GM12864 (cell line): Measurements from ENCODE around the gene PHACTR4.
"Not testable (repeated sequence)": the region's sequence is repeated elsewhere in the genome, so short reads cannot be mapped to it uniquely, and the experiment has no call there.

Experiments
- DNase-seq: peaks from one replicate; pipeline ENCODE4 v3.0.0-alpha.2; 2011; ENCODE audit warnings: low read depth
- H3K4me3 ChIP-seq: 2 replicates; pipeline ENCODE4 v1.5.1; 2011; ENCODE audit warnings: mild to moderate bottlenecking, low read depth, low read length, control low read depth
- CTCF ChIP-seq: IDR thresholded peaks from 2 replicates; pipeline ENCODE4 v1.5.1; 2011; ENCODE audit warnings: low read depth, mild to moderate bottlenecking, moderate library complexity, low read length, control low read depth, inconsistent platforms; ENCODE audit errors: missing control alignments

Gene PHACTR4

DNA sequence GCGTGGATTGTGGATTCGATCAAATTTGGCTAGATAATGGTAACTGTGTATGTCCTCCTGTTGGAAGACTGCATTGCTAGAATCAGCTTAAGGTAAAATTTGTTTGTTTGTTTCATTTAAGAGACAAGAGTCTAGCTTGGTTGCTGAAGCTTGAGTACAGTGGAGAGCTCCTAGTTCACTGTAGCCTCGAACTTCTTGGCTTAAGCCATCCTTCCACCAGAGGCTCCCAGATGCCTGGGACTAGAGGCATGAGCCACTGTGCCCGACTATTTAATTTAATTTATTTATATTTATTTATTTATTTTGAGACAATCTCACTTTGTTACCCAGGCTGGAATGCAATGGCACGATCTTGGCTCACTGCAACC is 1.5 kb downstream of the PHACTR4 start:
- DNase-seq, result no peak
- peak overlapping the region; percentile 96; the same call in 1 of the 2 replicates for H3K4me3 ChIP-seq
- TF ChIP-seq CTCF, result no peak

- H3K4me3 ChIP-seq, DNase-seq: not testable (repeated sequence)
These were observed 3.9 kb downstream of the PHACTR4 start for GRCh38 chr1:28373450-28373849.

DNA sequence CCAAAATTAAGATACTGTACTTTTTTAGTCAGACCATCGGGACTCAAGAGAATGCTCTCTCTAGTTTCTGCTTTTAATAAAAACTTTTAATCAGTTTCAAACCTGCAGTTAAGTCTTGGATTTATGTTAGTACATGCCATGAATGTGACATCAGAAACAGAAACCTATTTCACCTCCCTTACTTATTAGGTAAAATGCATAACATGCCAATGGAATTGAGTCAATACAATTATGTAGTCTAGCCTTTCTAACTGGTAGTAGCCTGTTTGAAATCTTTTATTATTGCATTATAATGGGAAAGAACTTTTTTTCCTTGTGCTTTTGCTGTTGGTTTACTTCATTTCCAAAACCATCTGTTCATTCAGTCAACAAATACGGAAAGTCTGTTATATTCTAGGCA is 4.8 kb downstream of the PHACTR4 start:
- TF ChIP-seq CTCF, result no peak
- DNase-seq, result no peak
- no peak overlapping the region for H3K4me3 ChIP-seq

GRCh38 chr1:28375598-28375997 is 6.1 kb downstream of the PHACTR4 start:
- H3K4me3 ChIP-seq, DNase-seq: not testable (repeated sequence)

DNA sequence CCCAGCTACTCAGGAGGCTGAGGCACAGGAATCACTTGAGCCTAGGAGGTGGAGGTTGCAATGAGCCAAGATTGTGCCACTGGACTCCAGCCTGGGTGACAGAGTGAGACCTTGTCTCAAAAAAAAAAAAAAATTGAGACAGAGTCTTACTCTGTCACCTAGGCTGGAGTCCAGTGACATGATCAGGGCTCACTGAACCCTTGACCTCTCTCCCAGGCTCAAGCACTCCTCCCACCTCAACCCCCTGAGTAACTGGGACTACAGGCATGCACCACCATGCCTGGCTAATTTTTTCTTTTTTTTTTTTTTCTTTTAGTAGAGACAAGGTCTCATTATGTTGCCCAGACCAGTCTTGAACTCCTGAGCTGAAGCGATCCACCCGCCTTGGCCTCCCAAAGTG is 6.7 kb downstream of the PHACTR4 start:
- not testable (repeated sequence) for DNase-seq, H3K4me3 ChIP-seq

DNA sequence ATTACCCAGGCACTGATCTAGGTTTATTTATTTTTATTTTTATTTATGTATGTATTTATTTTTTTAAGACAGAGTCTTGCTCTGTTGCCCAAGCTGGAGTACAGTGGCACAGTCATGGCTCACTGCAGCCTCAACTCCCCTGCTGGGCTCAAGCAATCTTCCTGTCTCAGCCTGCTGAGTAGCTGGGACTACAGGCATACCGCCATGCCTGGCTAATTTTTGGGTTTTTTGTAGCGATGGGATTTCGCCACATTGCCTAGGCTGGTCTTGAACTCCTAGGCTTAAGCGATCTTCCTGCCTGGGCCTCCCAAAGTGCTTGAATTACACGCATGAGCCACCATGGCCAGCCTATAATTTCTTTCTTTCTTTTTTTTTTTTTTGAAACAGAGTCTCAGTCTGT is 9.4 kb downstream of the PHACTR4 start:
- no peak for TF ChIP-seq CTCF
- H3K4me3 ChIP-seq, result no peak overlapping the region
- DNase-seq, result no peak

DNA sequence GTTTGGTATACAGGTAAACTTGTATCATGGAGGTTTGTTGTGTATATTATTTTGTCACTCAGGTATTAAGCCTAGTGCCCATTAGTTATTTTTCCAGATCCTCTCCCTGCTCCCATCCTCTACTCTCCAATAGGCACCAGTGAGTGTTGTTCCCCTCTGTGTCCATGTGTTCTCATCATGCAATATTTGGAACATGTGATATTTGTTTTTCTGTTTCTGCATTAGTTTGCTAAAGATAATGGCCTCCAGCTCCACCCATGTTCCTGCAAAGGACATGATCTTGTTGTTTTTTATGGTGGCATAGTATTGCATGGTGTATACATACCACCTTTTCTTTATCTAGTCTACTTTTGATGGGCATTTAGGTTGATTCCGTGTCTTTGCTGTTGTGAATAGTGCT is 10.9 kb downstream of the PHACTR4 start:
- DNase-seq, result no peak
- TF ChIP-seq CTCF, result no peak
- H3K4me3 ChIP-seq, result no peak overlapping the region

DNA sequence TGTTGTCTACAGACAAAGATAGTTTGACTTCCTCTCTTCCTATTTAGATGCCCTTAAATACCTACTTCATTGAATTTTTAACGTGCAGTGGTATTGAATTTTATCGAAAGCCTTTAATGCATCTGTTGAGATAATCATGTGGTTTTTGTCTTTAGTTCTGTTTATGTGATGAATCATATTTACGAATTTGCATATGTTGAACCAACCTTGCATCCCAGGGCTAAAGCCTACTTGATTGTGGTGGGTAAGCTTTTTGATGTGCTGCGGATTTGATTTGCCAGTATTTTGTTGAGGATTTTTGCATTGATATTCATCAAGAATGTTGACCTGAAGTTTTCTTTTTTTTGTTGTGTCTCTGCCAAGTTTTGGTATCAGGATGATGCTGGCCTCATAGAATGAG is 14.2 kb downstream of the PHACTR4 start:
- not testable (repeated sequence) for H3K4me3 ChIP-seq, DNase-seq

DNA sequence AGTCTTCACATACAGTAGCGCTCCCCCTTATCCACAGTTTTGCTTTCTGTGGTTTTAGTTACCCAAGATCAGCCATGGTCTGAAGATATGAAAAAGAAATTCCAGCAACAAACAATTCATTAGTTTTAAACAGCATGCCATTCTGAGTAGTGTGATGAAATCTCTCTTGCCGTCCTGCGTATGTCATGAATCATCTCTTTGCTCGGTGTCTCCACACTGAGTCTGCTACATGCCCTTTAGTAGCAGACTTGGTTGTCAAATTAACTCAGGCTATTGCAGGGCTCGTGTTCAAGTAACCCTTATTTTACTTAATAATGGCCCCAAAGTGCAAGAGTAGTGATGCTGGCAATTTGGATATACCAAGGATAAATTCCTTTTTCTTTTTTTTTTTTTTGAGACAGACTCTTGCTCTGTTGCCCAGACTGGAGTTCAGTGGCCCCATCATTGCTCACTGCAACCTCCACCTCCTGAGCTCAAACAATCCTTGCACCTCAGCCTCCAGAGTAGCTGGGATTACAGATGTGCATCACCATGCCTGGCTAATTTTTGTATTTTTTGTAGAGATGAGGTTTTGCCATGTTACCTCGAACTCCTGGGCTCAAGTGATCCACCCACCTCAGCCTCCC is 22.6 kb downstream of the PHACTR4 start:
- no peak overlapping the region for H3K4me3 ChIP-seq
- no peak for DNase-seq
- no peak for TF ChIP-seq CTCF
